ENCODE measurements around the gene TFR2. TPM values are rescaled to one million over a fixed set of nuclear protein-coding genes. Genes with fewer than 3 reads are reported as not detected.

TFR2 gene
- total and polyA plus RNA-seq, 2 of the 4 experiments (the other 2 are of a cell fraction), result 0.18 to 0.50 TPM

DNA sequence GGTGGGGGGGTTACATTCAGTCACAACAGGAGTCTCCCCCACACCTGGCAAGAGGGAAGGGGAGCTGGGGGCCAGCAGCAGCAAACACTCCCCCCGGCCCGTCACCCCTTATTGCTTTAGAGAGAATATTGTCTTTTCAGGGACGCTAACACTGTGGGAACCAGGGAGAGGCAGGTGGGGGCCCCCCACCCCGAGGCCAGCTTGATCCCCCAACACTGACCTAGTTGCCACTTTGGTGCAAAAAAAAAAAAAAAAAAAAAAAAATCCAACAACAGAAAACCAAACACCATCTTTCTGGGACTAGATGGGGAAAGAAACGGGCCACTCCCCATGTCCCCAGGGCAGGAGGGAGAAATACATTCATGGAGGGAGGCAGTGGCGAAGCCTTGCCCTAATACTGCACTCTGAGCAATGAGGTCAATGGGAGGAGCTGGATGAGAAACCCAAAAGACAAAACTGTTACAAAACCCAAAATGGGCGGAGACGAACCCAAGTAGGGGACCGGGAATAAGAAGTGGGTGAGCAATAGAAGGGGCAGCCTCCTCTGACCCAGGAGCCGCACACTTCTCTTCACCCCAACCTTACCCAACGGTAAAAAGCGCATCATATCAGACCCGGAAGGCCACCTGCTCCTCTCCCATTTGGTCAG, 38.7 kb upstream of the TFR2 start:
- ATAC-seq (ENCODE audit: low read depth), result no peak
- Histone ChIP-seq H3K23ac (ENCODE audit: low read depth, low read length) (no peak overlapping the region), H3K4ac (ENCODE audit: low read depth, low read length) (no peak overlapping the region), H3K18ac (ENCODE audit: low read depth, low read length) (no peak overlapping the region), H3K79me1 (ENCODE audit: low read depth in 1 of 2, low read length in 2 of 2) (peaks cover 13 to 52% of the 10 kb centered on the region in 2 experiments), H2AK9ac (replicated peaks; ENCODE audit: low read depth, low read length, poor library complexity) (peak overlapping the region; percentile 15), H3K36me3 (ENCODE audit: control insufficient read depth, insufficient read depth, low read length) (peaks cover 77% of the 10 kb centered on the region), H3K27ac (ENCODE audit: insufficient read depth, low read length) (no peak overlapping the region), H3K14ac (replicated peaks; ENCODE audit: low read depth, low read length) (no peak overlapping the region), H2AK5ac (ENCODE audit: low read depth, low read length) (no peak overlapping the region), H2BK120ac (ENCODE audit: low read depth, low read length) (no peak overlapping the region), H3K9ac (ENCODE audit: low read depth, low read length) (no peak overlapping the region), H4K20me1 (ENCODE audit: insufficient read depth, low read length) (peaks cover 54% of the 10 kb centered on the region), H3K4me2 (ENCODE audit: low read depth, low read length) (no peak overlapping the region), H2BK5ac (ENCODE audit: low read depth, low read length, poor library complexity, severe bottlenecking) (no peak overlapping the region), H2BK20ac (ENCODE audit: low read depth, low read length) (no peak overlapping the region), H4K91ac (ENCODE audit: insufficient read depth, low read depth, low read length) (no peak overlapping the region), H3K4me1 (ENCODE audit: control insufficient read depth, insufficient read depth, low read length) (peaks cover 9% of the 10 kb centered on the region), H4K8ac (ENCODE audit: low read depth in 2 of 2, low read length in 2 of 2) (no peak overlapping the region), H3K9me3 (ENCODE audit: control insufficient read depth, insufficient read depth, low read length) (no peaks in the 10 kb centered on the region), H2BK15ac (ENCODE audit: low read depth, low read length) (no peak overlapping the region), H3K4me3 (ENCODE audit: insufficient read depth, low read depth, low read length) (no peak overlapping the region), H4K5ac (ENCODE audit: low read depth, low read length) (no peak overlapping the region), H3K27me3 (ENCODE audit: control insufficient read depth, insufficient read depth, low read length) (no peaks in the 10 kb centered on the region), H2AFZ (replicated peaks; ENCODE audit: low read length, poor library complexity) (no peak overlapping the region), H3K56ac (ENCODE audit: extremely low read depth, insufficient read depth, low read length) (no peak overlapping the region), H3K9me1 (ENCODE audit: insufficient read depth, low read length) (no peaks in the 10 kb centered on the region)
- intact Hi-C loops (cut with micrococcal nuclease), result no loop called here
- ChIA-PET POLR2A (ENCODE audit: unreplicated experiment) (interaction anchor here (1.1 kb wide), 1 partner anchor 13 kb away, joined by 5 read pairs; the partner anchor contains the start of gene GIGYF1), CTCF (no interaction called here)
- dilution Hi-C loops (cut with HindIII; ENCODE audit: low sequenced_read_pairs, unreplicated experiment), result no loop called here
- in situ Hi-C loops (cut with MboI; ENCODE audit: low sequenced_read_pairs), result loop anchor here (10.0 kb wide), 1 partner anchor 205 kb away; the partner anchor contains the start of gene TSC22D4
- WGBS, 2 experiments (ENCODE audit: extremely low coverage in 2 of 2, insufficient read length in 1 of 2), result 94% methylated on average over 3 of the region's 13 CpGs; no CpG with 5 or more reads in 1 of the 2 experiments
- no peak for DNase-seq
- BruUV-seq (replicated peaks), result TSS peak; percentile 56
- TF ChIP-seq MAFK (IDR thresholded peaks at IDR 0.05; ENCODE audit: low read depth, low read length) (no peak), CHD1 (IDR thresholded peaks at IDR 0.05; ENCODE audit: low read depth, low read length) (no peak), FOS (IDR thresholded peaks at IDR 0.05; ENCODE audit: low read depth, low read length) (no peak), POLR2A (IDR thresholded peaks at IDR 0.05; ENCODE audit: low read depth, low read length) (no peak)
- TF ChIP-seq, protein P1, sequence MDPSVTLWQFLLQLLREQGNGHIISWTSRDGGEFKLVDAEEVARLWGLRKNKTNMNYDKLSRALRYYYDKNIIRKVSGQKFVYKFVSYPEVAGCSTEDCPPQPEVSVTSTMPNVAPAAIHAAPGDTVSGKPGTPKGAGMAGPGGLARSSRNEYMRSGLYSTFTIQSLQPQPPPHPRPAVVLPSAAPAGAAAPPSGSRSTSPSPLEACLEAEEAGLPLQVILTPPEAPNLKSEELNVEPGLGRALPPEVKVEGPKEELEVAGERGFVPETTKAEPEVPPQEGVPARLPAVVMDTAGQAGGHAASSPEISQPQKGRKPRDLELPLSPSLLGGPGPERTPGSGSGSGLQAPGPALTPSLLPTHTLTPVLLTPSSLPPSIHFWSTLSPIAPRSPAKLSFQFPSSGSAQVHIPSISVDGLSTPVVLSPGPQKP (IDR thresholded peaks at IDR 0.05; ENCODE audit: borderline replicate concordance, low read depth, low read length), result no peak

Measured in IMR-90 (cell line).